Activated CD8-positive, alpha-beta T cell treated with anti-CD3 and anti-CD28 coated beads for 36 hours (primary cell): ENCODE results near the gene SPACDR. TPM values are rescaled to one million over a fixed set of nuclear protein-coding genes. Genes with fewer than 3 reads are reported as not detected.
"Not testable (repeated sequence)": the region's sequence is repeated elsewhere in the genome, so short reads cannot be mapped to it uniquely, and the experiment has no call there.

Experiments used
- ATAC-seq: fragments of 200-7000 bp; cut with Tn5 transposase; one replicate; pipeline ENCODE4 v1.10.0; 2021; ENCODE audit warnings: mild to moderate bottlenecking, moderate library complexity
- CTCF ChIA-PET: fragments of 350-600 bp; sonication (Branson Sonifier 250); formaldehyde crosslinking; loops from one replicate; lab custom pipeline; 2021; ENCODE audit warnings: antibody characterized with exemption; lab: Charles Lee
- POLR2A ChIA-PET: fragments of 350-600 bp; sonication (Branson Sonifier 250); formaldehyde crosslinking; loops from one replicate; lab custom pipeline; 2021; ENCODE audit warnings: antibody characterized with exemption; lab: Charles Lee
- DNase-seq: peaks from one replicate; pipeline ENCODE4 v3.0.0-alpha.2; 2020
- H3K27ac Mint-ChIP-seq: one replicate; pipeline ENCODE4 v1.8.0; 2021; ENCODE audit warnings: mild to moderate bottlenecking, mixed read lengths
- H3K27me3 Mint-ChIP-seq: one replicate; pipeline ENCODE4 v1.8.0; 2021; ENCODE audit warnings: mixed read lengths
- H3K36me3 Mint-ChIP-seq: one replicate; pipeline ENCODE4 v1.8.0; 2021; ENCODE audit warnings: low read depth, mixed read lengths
- H3K4me1 Mint-ChIP-seq: one replicate; pipeline ENCODE4 v1.8.0; 2021; ENCODE audit warnings: low read depth, mixed read lengths
- H3K4me3 Mint-ChIP-seq: one replicate; pipeline ENCODE4 v1.8.0; 2021; ENCODE audit warnings: mild to moderate bottlenecking, moderate library complexity, mixed read lengths
- H3K9me3 Mint-ChIP-seq: one replicate; pipeline ENCODE4 v1.8.0; 2021; ENCODE audit warnings: mixed read lengths
- intact Hi-C: fragments of 100-400 bp; cut with micrococcal nuclease; formaldehyde crosslinking; loops from one replicate; pipeline ENCODE4 v1.10.0; 2022
- total RNA-seq, 2 experiments: library from RNA; stranded (reverse); gene quantifications; one replicate each; pipeline ENCODE4 v1.2.3, GENCODE V29; 2021
- TF ChIP-seq, protein P1 (sequence below): fragments of 200-600 bp; IDR thresholded peaks from one replicate; pipeline ENCODE4 v1.8.0; 2022; ENCODE audit warnings: antibody characterized with exemption, mild to moderate bottlenecking

The SPACDR gene
- total RNA-seq, 2 experiments from 2014 or later = 3.7 to 4.6 TPM

GRCh38 chr7:100506356-100506923 lies 42.4 kb upstream of the SPACDR start:
- TF ChIP-seq, protein P1, sequence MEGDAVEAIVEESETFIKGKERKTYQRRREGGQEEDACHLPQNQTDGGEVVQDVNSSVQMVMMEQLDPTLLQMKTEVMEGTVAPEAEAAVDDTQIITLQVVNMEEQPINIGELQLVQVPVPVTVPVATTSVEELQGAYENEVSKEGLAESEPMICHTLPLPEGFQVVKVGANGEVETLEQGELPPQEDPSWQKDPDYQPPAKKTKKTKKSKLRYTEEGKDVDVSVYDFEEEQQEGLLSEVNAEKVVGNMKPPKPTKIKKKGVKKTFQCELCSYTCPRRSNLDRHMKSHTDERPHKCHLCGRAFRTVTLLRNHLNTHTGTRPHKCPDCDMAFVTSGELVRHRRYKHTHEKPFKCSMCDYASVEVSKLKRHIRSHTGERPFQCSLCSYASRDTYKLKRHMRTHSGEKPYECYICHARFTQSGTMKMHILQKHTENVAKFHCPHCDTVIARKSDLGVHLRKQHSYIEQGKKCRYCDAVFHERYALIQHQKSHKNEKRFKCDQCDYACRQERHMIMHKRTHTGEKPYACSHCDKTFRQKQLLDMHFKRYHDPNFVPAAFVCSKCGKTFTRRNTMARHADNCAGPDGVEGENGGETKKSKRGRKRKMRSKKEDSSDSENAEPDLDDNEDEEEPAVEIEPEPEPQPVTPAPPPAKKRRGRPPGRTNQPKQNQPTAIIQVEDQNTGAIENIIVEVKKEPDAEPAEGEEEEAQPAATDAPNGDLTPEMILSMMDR = no peak
- ChIA-PET CTCF (interaction anchor here (0.7 to 2.0 kb wide), 5 partner anchors 10 to 53 kb away, joined by 3 to 5 read pairs (median 4); no protein-coding TSS in a partner anchor), POLR2A (no interaction called here)
- Mint-ChIP-seq H3K27ac (no peak overlapping the region), H3K36me3 (no peaks in the 10 kb centered on the region), H3K4me1 (no peaks in the 10 kb centered on the region), H3K27me3 (no peaks in the 10 kb centered on the region), H3K9me3 (no peaks in the 10 kb centered on the region), H3K4me3 (no peak overlapping the region)
- ATAC-seq (no peak), DNase-seq (no peak)
- intact Hi-C loops = no loop called here

DNA sequence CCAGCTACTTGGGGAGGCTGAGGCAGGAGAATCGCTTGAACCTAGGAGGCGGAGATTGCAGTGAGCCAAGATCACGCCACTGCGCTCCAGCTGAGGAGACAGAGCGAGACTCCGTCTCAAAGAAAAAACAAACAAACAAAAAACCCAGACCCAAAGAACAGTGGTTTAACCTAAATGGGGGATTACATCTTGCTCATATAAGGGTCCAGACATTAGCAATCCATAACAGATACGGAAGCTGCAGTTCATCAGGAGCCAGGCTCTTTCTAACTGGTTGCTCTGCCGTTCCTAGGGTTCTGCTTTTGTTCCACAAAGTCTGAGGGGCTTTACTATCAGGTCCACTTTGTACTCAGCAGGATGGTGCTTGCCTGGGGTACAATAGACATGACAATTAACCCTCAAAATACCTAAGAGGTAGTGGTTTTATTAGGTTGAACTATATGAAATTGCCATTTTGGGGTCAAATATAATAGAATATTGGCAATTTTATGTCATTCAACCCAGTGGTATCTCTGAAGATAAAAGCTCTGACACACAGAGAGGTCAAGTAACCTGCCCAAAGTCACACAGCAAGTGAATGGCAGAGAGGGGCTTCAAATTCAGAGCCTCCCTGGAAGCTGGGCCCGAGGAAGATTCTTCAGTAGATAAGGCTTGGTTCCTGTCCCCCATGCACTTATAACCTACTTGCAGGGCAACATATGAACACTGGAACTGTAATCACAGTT lies 41.0 kb upstream of the SPACDR start:
- H3K36me3 Mint-ChIP-seq = no peaks in the 10 kb centered on the region
- no peaks in the 10 kb centered on the region for H3K27me3 Mint-ChIP-seq
- ATAC-seq (no peak), DNase-seq (no peak)
- no peak overlapping the region for H3K4me3 Mint-ChIP-seq
- POLR2A ChIA-PET = interaction anchor here (1.3 kb wide), 1 partner anchor 28 kb away, joined by 3 read pairs; no protein-coding TSS in a partner anchor
- H3K9me3 Mint-ChIP-seq = no peaks in the 10 kb centered on the region
- TF ChIP-seq, protein P1 = no peak
- H3K27ac Mint-ChIP-seq = no peak overlapping the region
- CTCF ChIA-PET = interaction anchor here (0.8 to 2.0 kb wide), 2 partner anchors 11 to 23 kb away, joined by 5 read pairs; no protein-coding TSS in a partner anchor
- intact Hi-C loops = no loop called here
- no peaks in the 10 kb centered on the region for H3K4me1 Mint-ChIP-seq

DNA sequence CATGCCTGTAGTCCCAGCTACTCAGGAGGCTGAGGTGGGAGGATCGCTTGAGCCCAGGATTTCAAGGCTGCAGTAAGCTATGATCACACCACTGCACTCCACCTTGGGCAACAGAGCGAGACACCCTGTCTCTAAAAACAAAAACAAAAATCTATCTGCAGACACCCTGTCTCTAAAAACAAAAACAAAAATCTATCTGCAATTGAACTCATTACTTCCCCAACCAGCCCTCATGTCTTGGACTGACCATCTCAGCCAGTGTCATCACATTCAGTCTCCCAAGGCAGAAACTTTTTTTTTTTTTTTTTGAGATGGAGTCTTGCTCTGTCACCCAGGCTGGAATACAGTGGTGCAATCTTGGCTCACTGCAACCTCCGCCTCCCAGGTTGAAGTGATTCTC lies 40.0 kb upstream of the SPACDR start:
- DNase-seq, POLR2A ChIA-PET, intact Hi-C loops, H3K27ac Mint-ChIP-seq, ATAC-seq, H3K4me3 Mint-ChIP-seq, H3K4me1 Mint-ChIP-seq, H3K9me3 Mint-ChIP-seq, CTCF ChIA-PET, H3K27me3 Mint-ChIP-seq, H3K36me3 Mint-ChIP-seq: not testable (repeated sequence)

DNA sequence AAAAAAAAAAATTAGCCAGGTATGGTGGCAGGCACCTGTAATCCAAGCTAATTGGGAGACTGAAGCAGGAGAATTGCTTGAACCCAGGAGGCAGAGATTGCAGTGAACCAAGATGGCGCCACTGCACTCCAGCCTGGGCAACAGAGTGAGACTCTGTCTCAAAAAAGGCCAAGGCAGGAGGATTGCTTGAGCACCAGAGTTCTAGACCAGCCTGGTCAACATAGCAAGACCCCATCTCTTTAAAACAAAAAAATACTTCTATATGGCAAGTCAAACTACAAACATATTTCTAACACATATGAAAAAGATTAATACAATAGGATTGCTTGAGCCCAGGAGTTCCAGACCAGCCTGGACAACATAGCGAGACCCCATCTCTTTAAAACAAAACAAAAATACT lies 36.7 kb upstream of the SPACDR start:
- H3K36me3 Mint-ChIP-seq, CTCF ChIA-PET, DNase-seq, ATAC-seq, H3K4me1 Mint-ChIP-seq, H3K9me3 Mint-ChIP-seq, intact Hi-C loops, H3K27ac Mint-ChIP-seq, H3K4me3 Mint-ChIP-seq, H3K27me3 Mint-ChIP-seq: not testable (repeated sequence)
- POLR2A ChIA-PET = interaction anchor here (0.6 kb wide), 1 partner anchor 1387 kb away, joined by 3 read pairs; no protein-coding TSS in a partner anchor

DNA sequence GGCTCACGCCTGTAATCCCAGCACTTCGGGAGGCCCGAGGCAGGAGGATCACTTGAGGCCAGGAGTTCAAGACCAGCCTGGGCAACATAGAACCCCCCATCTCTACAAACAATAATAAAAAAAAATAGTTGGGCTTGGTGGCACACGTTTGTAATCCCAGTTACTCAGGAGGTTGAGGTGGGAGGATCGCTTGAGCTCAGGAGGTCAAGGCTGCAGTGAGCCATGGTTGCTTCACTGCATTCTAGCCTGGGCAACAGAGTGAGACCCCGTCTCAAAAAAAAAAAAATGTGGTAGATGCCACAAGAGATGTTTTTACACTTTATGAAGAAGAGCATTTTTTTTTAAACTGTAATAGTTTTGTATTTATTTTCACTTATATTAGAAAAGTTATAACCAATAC lies 32.4 kb upstream of the SPACDR start:
- DNase-seq = no peak
- H3K36me3 Mint-ChIP-seq = no peaks in the 10 kb centered on the region
- H3K9me3 Mint-ChIP-seq = no peaks in the 10 kb centered on the region
- intact Hi-C loops = no loop called here
- H3K4me3 Mint-ChIP-seq = no peak overlapping the region
- POLR2A ChIA-PET = interaction anchor here (0.6 kb wide), 1 partner anchor 71 kb away, joined by 3 read pairs; no protein-coding TSS in a partner anchor
- CTCF ChIA-PET = interaction anchor here (0.6 to 2.6 kb wide), 5 partner anchors 14 to 252 kb away, joined by 3 to 11 read pairs (median 4); no protein-coding TSS in a partner anchor
- no peak for ATAC-seq
- TF ChIP-seq, protein P1 = no peak
- H3K27ac Mint-ChIP-seq = no peak overlapping the region
- H3K4me1 Mint-ChIP-seq = peaks cover 8% of the 10 kb centered on the region
- no peaks in the 10 kb centered on the region for H3K27me3 Mint-ChIP-seq
